ENCODE results near the gene KHDRBS2.

KHDRBS2 gene

GRCh38 chr6:61841958-61842357, 444.1 kb downstream of the KHDRBS2 start:
- no peak for TF ChIP-seq CTCF (IDR thresholded peaks at IDR 0.05; ENCODE audit: low read depth, low read length)
- no peak for DNase-seq (ENCODE audit: extremely low read depth, low read depth)

DNA sequence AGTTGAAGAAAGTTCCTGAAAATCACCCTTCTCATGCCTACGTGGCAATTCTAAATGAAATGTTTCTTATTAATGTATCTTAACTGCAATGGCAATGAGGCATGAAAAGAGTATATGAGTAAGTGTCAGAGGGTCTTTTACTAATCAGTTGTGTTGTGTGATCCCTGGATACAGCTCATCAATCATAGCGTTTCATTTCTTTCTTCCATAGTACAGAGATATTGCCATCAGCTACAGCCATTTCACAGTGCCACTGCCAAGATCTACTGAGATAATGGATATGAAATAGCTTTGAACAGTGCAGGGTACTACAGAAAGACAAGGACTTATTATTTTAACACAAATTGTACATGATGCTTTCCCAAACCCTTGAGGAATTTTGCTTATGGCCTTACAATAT, 450.8 kb downstream of the KHDRBS2 start:
- TF ChIP-seq CTCF (IDR thresholded peaks at IDR 0.05; ENCODE audit: low read depth, low read length), result no peak
- no peak for DNase-seq (ENCODE audit: extremely low read depth, low read depth)

- no peak for TF ChIP-seq CTCF (IDR thresholded peaks at IDR 0.05; ENCODE audit: low read depth, low read length)
- no peak for DNase-seq (ENCODE audit: extremely low read depth, low read depth)
Observed at GRCh38 chr6:61833176-61833755, 452.8 kb downstream of the KHDRBS2 start.

DNA sequence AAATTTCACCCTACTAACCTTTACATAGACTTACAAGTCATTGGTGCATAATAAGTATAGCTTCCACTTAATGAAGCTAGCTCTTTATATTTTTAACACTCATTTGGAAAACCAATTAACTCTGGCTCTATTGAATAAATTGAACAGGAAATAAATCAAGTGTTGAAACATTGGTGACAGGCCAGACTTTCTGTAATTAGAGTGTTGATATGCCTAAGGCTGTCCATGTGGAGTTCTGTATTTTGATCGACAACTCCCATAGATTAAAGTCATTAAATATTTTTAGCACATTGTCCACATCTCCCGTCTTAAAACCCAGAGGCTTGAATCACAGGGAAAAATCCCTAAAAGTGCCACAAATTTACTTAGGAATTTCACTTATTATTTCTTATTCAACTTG, 468.3 kb downstream of the KHDRBS2 start:
- no peak for TF ChIP-seq CTCF (IDR thresholded peaks at IDR 0.05; ENCODE audit: low read depth, low read length)
- DNase-seq (ENCODE audit: extremely low read depth, low read depth), result no peak

DNA sequence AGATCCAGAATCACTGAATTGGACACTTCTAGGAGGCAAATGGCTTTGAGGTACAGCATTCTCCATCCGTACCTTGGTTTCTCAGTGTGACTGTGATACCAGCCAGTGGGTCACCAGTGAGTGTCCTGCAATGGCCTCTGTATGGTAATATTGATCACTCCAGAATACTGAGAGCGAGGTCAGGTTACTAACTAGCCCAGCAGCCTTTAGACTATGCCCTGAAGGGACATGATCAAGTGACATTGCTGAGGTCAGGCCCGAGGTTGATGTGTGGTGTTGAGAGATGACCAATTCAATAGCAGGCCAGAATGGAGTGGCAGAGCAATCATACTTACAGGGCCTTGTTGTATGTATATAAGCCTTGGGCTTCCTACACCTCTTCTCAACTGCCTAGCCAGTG, 476.0 kb downstream of the KHDRBS2 start:
- DNase-seq (ENCODE audit: extremely low read depth, low read depth), result no peak
- TF ChIP-seq CTCF (IDR thresholded peaks at IDR 0.05; ENCODE audit: low read depth, low read length), result no peak

GRCh38 chr6:61809004-61809595, 476.9 kb downstream of the KHDRBS2 start:
- DNase-seq (ENCODE audit: extremely low read depth, low read depth), result no peak

More at GRCh38 chr6:61809004-61809595, 476.9 kb downstream of the KHDRBS2 start:
- TF ChIP-seq CTCF (IDR thresholded peaks at IDR 0.05; ENCODE audit: low read depth, low read length), result peak; percentile 1

All from AG09319 (cell line).